WTC11 (cell line): Measurements from ENCODE around the gene OTULIN. TPM values are rescaled to one million over a fixed set of nuclear protein-coding genes. Genes with fewer than 3 reads are reported as not detected.

Experiments used
- ATAC-seq: fragments of 200-7000 bp; cut with Tn5 transposase; 2 replicates; pipeline ENCODE4 v1.10.0; 2021; ENCODE audit warnings: mild to moderate bottlenecking, moderate library complexity
- CTCF ChIA-PET: fragments of 300-600 bp; sonication (Branson Sonifier 250); formaldehyde crosslinking; loops from one replicate; lab custom pipeline; 2021; ENCODE audit warnings: antibody characterized with exemption; lab: Charles Lee
- POLR2A ChIA-PET: fragments of 350-600 bp; sonication (Branson Sonifier 250); formaldehyde crosslinking; loops from one replicate; lab custom pipeline; 2021; ENCODE audit warnings: antibody characterized with exemption; lab: Charles Lee
- DNase-seq: peaks from one replicate; pipeline ENCODE4 v3.0.0; 2021; ENCODE audit warnings: low spot score
- H3K27ac Mint-ChIP-seq: 2 replicates; pipeline ENCODE4 v1.8.0; 2021; ENCODE audit warnings: mixed read lengths
- H3K27me3 Mint-ChIP-seq: 2 replicates; pipeline ENCODE4 v1.8.0; 2021; ENCODE audit warnings: low read depth, mild to moderate bottlenecking, moderate library complexity, mixed read lengths
- H3K36me3 Mint-ChIP-seq: 2 replicates; pipeline ENCODE4 v1.8.0; 2021; ENCODE audit warnings: mixed read lengths
- H3K4me1 Mint-ChIP-seq: 2 replicates; pipeline ENCODE4 v1.8.0; 2022; ENCODE audit warnings: mixed read lengths
- H3K4me3 Mint-ChIP-seq: 2 replicates; pipeline ENCODE4 v1.8.0; 2021; ENCODE audit warnings: mild to moderate bottlenecking, moderate library complexity, mixed read lengths
- H3K9me3 Mint-ChIP-seq: 2 replicates; pipeline ENCODE4 v1.8.0; 2021; ENCODE audit warnings: mixed read lengths
- GRHL2 ChIP-seq: fragments of 250-450 bp; sonication (Bioruptor Pico); IDR thresholded peaks from 2 replicates; pipeline ENCODE4 v1.8.0; 2022; ENCODE audit warnings: mild to moderate bottlenecking, moderate library complexity; ENCODE audit not compliant: insufficient replicate concordance, severe bottlenecking
- GTF2I ChIP-seq: fragments of 250-450 bp; sonication (Bioruptor Pico); conservative IDR thresholded peaks from 2 replicates; pipeline ENCODE4 v1.4.0; 2021; ENCODE audit warnings: mild to moderate bottlenecking
- MXD4 ChIP-seq: fragments of 250-450 bp; sonication (Bioruptor Pico); IDR thresholded peaks from 2 replicates; pipeline ENCODE4 v1.8.0; 2021; ENCODE audit warnings: mild to moderate bottlenecking, moderate library complexity, borderline replicate concordance
- SMAD4 ChIP-seq: sonication (generic); formaldehyde crosslinking; IDR thresholded peaks from 2 replicates; pipeline ENCODE4 v1.8.0; 2022; ENCODE audit warnings: mild to moderate bottlenecking, missing genetic modification reagents
- TCF7 ChIP-seq: sonication (generic); formaldehyde crosslinking; IDR thresholded peaks from 2 replicates; pipeline ENCODE4 v1.8.0; 2022; ENCODE audit warnings: mild to moderate bottlenecking, low read depth, missing genetic modification reagents, moderate library complexity
- ZNF232 ChIP-seq: sonication (generic); formaldehyde crosslinking; IDR thresholded peaks from 2 replicates; pipeline ENCODE4 v1.8.0; 2022; ENCODE audit warnings: mild to moderate bottlenecking, missing genetic modification reagents
- ZNF671 ChIP-seq: fragments of 250-450 bp; sonication (Bioruptor Pico); IDR thresholded peaks from 2 replicates; pipeline ENCODE4 v1.8.0; 2021; ENCODE audit warnings: mild to moderate bottlenecking
- total RNA-seq: library from RNA; stranded (reverse); gene quantifications from 3 replicates; pipeline ENCODE4 v1.2.3, GENCODE V29; 2021
- TF ChIP-seq, protein P1 (sequence below): sonication (generic); formaldehyde crosslinking; IDR thresholded peaks from 2 replicates; pipeline ENCODE4 v1.8.1; 2023; ENCODE audit warnings: mild to moderate bottlenecking, missing genetic modification reagents
- TF ChIP-seq, protein P2 (sequence below): sonication (generic); formaldehyde crosslinking; IDR thresholded peaks from 2 replicates; pipeline ENCODE4 v1.8.0; 2022; ENCODE audit warnings: mild to moderate bottlenecking, missing genetic modification reagents
- TF ChIP-seq, protein P3 (sequence below): fragments of 250-450 bp; sonication (Bioruptor Pico); IDR thresholded peaks from 2 replicates; pipeline ENCODE4 v2.1.2; 2022; ENCODE audit warnings: mild to moderate bottlenecking, moderate library complexity
- TF ChIP-seq, protein P4 (sequence below): fragments of 250-450 bp; sonication (Bioruptor Pico); IDR thresholded peaks from 2 replicates; pipeline ENCODE4 v1.9.0; 2021; ENCODE audit warnings: mild to moderate bottlenecking, borderline replicate concordance
- TF ChIP-seq, protein P5 (sequence below): sonication (generic); formaldehyde crosslinking; IDR thresholded peaks from 2 replicates; pipeline ENCODE4 v1.8.1; 2022; ENCODE audit warnings: mild to moderate bottlenecking, missing genetic modification reagents, moderate library complexity, borderline replicate concordance
- TF ChIP-seq, protein P6 (sequence below): fragments of 250-450 bp; sonication (Bioruptor Pico); IDR thresholded peaks from 2 replicates; pipeline ENCODE4 v1.9.0; 2021; ENCODE audit warnings: mild to moderate bottlenecking

Gene OTULIN
- total RNA-seq, 1 experiment from 2014 or later, result 25.0 TPM

DNA sequence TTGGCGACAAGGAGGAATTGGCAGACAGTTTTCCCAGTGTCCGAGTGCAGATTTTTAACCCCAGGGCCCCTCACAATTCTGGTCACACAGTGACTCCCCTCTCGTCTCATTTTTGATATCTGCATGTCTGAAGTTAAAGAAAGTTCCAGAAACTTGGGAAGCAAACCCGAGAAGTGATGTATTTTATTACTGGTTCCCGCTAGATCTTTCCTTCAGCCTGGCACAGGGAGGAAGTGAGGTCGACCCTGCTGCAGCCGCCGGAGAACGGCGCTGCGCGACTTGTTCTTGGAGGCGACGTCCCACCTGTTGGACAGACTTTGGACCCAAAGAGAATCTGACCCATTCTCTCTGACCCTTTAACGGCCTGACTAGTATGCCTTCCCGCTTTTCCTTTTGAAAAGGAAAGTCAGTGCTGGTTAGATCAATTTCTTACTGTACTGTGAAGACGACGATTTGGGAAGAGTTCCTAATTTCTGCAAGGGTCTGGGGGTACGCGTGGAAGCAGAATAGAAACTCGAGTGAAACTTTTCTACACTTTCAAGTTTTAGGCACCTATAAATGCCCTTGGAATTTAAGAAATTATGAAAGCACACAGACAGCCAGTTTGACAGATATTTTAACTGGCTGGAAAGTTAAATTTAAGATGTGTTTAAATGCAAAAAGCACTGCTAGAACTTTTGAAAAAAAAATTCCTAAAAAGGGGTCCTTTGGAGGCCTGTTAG is 744 bp downstream of the OTULIN start:
- H3K27me3 Mint-ChIP-seq, result peaks cover 42% of the 10 kb centered on the region
- POLR2A ChIA-PET, result interaction anchor here (0.9 kb wide), 1 partner anchor 307 kb away, joined by 5 read pairs; no protein-coding TSS in a partner anchor
- peak; percentile 16 for ATAC-seq
- no peaks in the 10 kb centered on the region for H3K36me3 Mint-ChIP-seq
- peak overlapping the region; percentile 85 for H3K4me3 Mint-ChIP-seq
- no peaks in the 10 kb centered on the region for H3K9me3 Mint-ChIP-seq
- TF ChIP-seq, protein P1, sequence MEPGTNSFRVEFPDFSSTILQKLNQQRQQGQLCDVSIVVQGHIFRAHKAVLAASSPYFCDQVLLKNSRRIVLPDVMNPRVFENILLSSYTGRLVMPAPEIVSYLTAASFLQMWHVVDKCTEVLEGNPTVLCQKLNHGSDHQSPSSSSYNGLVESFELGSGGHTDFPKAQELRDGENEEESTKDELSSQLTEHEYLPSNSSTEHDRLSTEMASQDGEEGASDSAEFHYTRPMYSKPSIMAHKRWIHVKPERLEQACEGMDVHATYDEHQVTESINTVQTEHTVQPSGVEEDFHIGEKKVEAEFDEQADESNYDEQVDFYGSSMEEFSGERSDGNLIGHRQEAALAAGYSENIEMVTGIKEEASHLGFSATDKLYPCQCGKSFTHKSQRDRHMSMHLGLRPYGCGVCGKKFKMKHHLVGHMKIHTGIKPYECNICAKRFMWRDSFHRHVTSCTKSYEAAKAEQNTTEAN (CRISPR knock-in tag), result 0 out of 2 replicates have a peak, but pooled peaks have one; percentile 31
- TF ChIP-seq MXD4 (CRISPR knock-in tag), result no peak
- DNase-seq, result no peak
- H3K4me1 Mint-ChIP-seq, result peaks cover 25% of the 10 kb centered on the region
- H3K27ac Mint-ChIP-seq, result no peak overlapping the region
- CTCF ChIA-PET, result no interaction called here

DNA sequence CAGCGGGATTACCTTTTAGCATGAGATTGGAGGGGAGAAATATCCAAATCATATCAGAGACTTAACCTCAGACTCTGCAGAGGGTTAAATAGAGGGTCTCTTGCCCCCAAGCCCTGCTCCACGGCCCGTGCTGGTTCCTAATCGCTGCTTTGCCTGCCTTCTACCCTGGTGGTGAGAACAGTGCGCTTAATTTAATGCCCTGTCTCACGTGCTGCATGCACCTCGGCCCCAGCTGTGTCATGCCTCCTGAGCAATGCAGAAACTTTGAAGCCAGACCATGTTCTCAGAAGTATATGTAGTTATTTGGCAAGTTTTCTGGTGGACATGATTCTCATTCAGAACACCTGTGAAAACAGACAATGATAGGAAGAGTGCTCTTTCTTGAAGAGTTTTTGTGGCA is 1.4 kb downstream of the OTULIN start:
- CTCF ChIA-PET, result interaction anchor here (1.5 to 1.8 kb wide), 2 partner anchors 17 to 19 kb away, joined by 5 to 6 read pairs; no protein-coding TSS in a partner anchor
- peak overlapping the region; percentile 85 for H3K4me3 Mint-ChIP-seq
- POLR2A ChIA-PET, result no interaction called here
- DNase-seq, result no peak
- ATAC-seq, result peak; percentile 23; the same call in 1 of the 2 replicates
- no peaks in the 10 kb centered on the region for H3K9me3 Mint-ChIP-seq
- H3K4me1 Mint-ChIP-seq, result peaks cover 26% of the 10 kb centered on the region
- no peaks in the 10 kb centered on the region for H3K36me3 Mint-ChIP-seq
- no peak for TF ChIP-seq SMAD4 (CRISPR knock-in tag)
- TF ChIP-seq, protein P2, sequence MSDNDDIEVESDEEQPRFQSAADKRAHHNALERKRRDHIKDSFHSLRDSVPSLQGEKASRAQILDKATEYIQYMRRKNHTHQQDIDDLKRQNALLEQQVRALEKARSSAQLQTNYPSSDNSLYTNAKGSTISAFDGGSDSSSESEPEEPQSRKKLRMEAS, result no peak
- TF ChIP-seq GRHL2 (CRISPR knock-in tag), result no peak
- no peak overlapping the region for H3K27ac Mint-ChIP-seq
- peaks cover 42% of the 10 kb centered on the region for H3K27me3 Mint-ChIP-seq

DNA sequence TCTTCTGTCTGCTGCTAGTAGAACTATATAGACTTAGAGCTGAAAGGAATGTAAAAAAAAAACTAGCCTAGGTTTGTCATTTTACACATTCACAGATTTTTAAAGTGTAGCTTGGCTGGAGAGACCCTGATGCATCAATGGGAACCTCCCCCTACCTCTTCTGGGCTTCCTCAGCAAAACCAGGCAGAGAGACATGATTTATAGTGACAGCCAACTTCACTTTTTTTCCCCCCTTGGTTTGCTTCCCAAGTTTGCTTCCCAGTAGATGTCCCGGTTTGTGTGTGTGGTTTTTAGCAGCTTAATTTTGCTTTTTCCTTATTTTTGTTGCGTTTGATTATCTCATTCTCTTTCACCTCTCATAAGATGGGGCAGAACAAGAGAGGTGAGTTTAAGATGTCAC is 1.8 kb downstream of the OTULIN start:
- H3K27me3 Mint-ChIP-seq, result peaks cover 42% of the 10 kb centered on the region
- TF ChIP-seq ZNF232 (CRISPR knock-in tag), result no peak
- TF ChIP-seq, protein P3, sequence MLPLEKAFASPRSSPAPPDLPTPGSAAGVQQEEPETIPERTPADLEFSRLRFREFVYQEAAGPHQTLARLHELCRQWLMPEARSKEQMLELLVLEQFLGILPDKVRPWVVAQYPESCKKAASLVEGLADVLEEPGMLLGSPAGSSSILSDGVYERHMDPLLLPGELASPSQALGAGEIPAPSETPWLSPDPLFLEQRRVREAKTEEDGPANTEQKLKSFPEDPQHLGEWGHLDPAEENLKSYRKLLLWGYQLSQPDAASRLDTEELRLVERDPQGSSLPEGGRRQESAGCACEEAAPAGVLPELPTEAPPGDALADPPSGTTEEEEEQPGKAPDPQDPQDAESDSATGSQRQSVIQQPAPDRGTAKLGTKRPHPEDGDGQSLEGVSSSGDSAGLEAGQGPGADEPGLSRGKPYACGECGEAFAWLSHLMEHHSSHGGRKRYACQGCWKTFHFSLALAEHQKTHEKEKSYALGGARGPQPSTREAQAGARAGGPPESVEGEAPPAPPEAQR (CRISPR knock-in tag), result no peak
- TF ChIP-seq, protein P4, sequence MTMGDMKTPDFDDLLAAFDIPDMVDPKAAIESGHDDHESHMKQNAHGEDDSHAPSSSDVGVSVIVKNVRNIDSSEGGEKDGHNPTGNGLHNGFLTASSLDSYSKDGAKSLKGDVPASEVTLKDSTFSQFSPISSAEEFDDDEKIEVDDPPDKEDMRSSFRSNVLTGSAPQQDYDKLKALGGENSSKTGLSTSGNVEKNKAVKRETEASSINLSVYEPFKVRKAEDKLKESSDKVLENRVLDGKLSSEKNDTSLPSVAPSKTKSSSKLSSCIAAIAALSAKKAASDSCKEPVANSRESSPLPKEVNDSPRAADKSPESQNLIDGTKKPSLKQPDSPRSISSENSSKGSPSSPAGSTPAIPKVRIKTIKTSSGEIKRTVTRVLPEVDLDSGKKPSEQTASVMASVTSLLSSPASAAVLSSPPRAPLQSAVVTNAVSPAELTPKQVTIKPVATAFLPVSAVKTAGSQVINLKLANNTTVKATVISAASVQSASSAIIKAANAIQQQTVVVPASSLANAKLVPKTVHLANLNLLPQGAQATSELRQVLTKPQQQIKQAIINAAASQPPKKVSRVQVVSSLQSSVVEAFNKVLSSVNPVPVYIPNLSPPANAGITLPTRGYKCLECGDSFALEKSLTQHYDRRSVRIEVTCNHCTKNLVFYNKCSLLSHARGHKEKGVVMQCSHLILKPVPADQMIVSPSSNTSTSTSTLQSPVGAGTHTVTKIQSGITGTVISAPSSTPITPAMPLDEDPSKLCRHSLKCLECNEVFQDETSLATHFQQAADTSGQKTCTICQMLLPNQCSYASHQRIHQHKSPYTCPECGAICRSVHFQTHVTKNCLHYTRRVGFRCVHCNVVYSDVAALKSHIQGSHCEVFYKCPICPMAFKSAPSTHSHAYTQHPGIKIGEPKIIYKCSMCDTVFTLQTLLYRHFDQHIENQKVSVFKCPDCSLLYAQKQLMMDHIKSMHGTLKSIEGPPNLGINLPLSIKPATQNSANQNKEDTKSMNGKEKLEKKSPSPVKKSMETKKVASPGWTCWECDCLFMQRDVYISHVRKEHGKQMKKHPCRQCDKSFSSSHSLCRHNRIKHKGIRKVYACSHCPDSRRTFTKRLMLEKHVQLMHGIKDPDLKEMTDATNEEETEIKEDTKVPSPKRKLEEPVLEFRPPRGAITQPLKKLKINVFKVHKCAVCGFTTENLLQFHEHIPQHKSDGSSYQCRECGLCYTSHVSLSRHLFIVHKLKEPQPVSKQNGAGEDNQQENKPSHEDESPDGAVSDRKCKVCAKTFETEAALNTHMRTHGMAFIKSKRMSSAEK (CRISPR knock-in tag), result no peak
- TF ChIP-seq GTF2I (CRISPR knock-in tag), result no peak
- no peak for TF ChIP-seq TCF7 (CRISPR knock-in tag)
- no peak for TF ChIP-seq ZNF671 (CRISPR knock-in tag)
- TF ChIP-seq, protein P5, sequence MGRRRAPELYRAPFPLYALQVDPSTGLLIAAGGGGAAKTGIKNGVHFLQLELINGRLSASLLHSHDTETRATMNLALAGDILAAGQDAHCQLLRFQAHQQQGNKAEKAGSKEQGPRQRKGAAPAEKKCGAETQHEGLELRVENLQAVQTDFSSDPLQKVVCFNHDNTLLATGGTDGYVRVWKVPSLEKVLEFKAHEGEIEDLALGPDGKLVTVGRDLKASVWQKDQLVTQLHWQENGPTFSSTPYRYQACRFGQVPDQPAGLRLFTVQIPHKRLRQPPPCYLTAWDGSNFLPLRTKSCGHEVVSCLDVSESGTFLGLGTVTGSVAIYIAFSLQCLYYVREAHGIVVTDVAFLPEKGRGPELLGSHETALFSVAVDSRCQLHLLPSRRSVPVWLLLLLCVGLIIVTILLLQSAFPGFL (CRISPR knock-in tag), result no peak
- TF ChIP-seq, protein P6, sequence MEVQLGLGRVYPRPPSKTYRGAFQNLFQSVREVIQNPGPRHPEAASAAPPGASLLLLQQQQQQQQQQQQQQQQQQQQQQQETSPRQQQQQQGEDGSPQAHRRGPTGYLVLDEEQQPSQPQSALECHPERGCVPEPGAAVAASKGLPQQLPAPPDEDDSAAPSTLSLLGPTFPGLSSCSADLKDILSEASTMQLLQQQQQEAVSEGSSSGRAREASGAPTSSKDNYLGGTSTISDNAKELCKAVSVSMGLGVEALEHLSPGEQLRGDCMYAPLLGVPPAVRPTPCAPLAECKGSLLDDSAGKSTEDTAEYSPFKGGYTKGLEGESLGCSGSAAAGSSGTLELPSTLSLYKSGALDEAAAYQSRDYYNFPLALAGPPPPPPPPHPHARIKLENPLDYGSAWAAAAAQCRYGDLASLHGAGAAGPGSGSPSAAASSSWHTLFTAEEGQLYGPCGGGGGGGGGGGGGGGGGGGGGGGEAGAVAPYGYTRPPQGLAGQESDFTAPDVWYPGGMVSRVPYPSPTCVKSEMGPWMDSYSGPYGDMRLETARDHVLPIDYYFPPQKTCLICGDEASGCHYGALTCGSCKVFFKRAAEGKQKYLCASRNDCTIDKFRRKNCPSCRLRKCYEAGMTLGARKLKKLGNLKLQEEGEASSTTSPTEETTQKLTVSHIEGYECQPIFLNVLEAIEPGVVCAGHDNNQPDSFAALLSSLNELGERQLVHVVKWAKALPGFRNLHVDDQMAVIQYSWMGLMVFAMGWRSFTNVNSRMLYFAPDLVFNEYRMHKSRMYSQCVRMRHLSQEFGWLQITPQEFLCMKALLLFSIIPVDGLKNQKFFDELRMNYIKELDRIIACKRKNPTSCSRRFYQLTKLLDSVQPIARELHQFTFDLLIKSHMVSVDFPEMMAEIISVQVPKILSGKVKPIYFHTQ (CRISPR knock-in tag), result no peak
- H3K36me3 Mint-ChIP-seq, result no peaks in the 10 kb centered on the region
- ATAC-seq (no peak), DNase-seq (no peak)
- ChIA-PET CTCF (interaction anchor here (1.5 to 1.8 kb wide), 2 partner anchors 18 to 19 kb away, joined by 5 to 6 read pairs; no protein-coding TSS in a partner anchor), POLR2A (no interaction called here)
- H3K9me3 Mint-ChIP-seq, result no peaks in the 10 kb centered on the region
- H3K4me1 Mint-ChIP-seq, result peaks cover 30% of the 10 kb centered on the region
- peak overlapping the region; percentile 85 for H3K4me3 Mint-ChIP-seq
- no peak overlapping the region for H3K27ac Mint-ChIP-seq
